H9 (cell line): ENCODE measurements around the gene GTF3C1. TPM values are rescaled to one million over a fixed set of nuclear protein-coding genes. Genes with fewer than 3 reads are reported as not detected.

Source experiments
- DNase-seq: peaks from one replicate; pipeline ENCODE4 v3.0.0-alpha.2; 2017
- H2AFZ ChIP-seq: one replicate; pipeline ENCODE4 v1.6.1; 2013; ENCODE audit warnings: mild to moderate bottlenecking, low read length, control low read depth, moderate library complexity
- H2AK5ac ChIP-seq: 2 replicates; pipeline ENCODE4 v1.6.1; 2013; ENCODE audit warnings: low read length, control low read depth, mixed read lengths; ENCODE audit not compliant: insufficient read length
- H2BK120ac ChIP-seq: one replicate; pipeline ENCODE4 v1.6.1; 2013; ENCODE audit warnings: low read depth, mild to moderate bottlenecking, low read length, control low read depth, inconsistent platforms; ENCODE audit not compliant: poor library complexity, severe bottlenecking
- H2BK12ac ChIP-seq: 2 replicates; pipeline ENCODE4 v1.6.1; 2013; ENCODE audit warnings: low read length, control low read depth, mixed read lengths, low read depth; ENCODE audit not compliant: insufficient read length
- H2BK15ac ChIP-seq: 2 replicates; pipeline ENCODE4 v1.6.1; 2013; ENCODE audit warnings: low read depth, low read length, control low read depth
- H2BK20ac ChIP-seq: one replicate; pipeline ENCODE4 v1.6.1; 2013; ENCODE audit warnings: low read depth, mild to moderate bottlenecking, low read length, control low read depth, inconsistent platforms; ENCODE audit not compliant: poor library complexity, severe bottlenecking
- H2BK5ac ChIP-seq: 2 replicates; pipeline ENCODE4 v1.6.1; 2013; ENCODE audit warnings: low read length, control low read depth, mixed read lengths; ENCODE audit not compliant: insufficient read length
- H3K14ac ChIP-seq: 2 replicates; pipeline ENCODE4 v1.6.1; 2013; ENCODE audit warnings: low read length, control low read depth; ENCODE audit not compliant: insufficient read depth
- H3K18ac ChIP-seq: 2 replicates; pipeline ENCODE4 v1.6.1; 2013; ENCODE audit warnings: low read depth, mild to moderate bottlenecking, mixed read lengths, low read length, control low read depth; ENCODE audit not compliant: insufficient read length
- H3K23ac ChIP-seq: 2 replicates; pipeline ENCODE4 v1.6.1; 2013; ENCODE audit warnings: low read length, control low read depth, mixed read lengths, low read depth; ENCODE audit not compliant: insufficient read length
- H3K23me2 ChIP-seq: 2 replicates; pipeline ENCODE4 v1.6.1; 2013; ENCODE audit warnings: low read depth, mild to moderate bottlenecking, mixed read lengths, low read length, control low read depth; ENCODE audit not compliant: insufficient read length, poor library complexity, severe bottlenecking
- H3K27ac ChIP-seq: 2 replicates; pipeline ENCODE4 v1.5.1; 2013; ENCODE audit warnings: low read length, control low read depth, mixed read lengths, low read depth; ENCODE audit not compliant: insufficient read length
- H3K27me3 ChIP-seq: 2 replicates; pipeline ENCODE4 v1.6.1; 2013; ENCODE audit warnings: low read length, control low read depth, inconsistent platforms; ENCODE audit not compliant: insufficient read depth
- H3K4ac ChIP-seq: 2 replicates; pipeline ENCODE4 v1.6.1; 2013; ENCODE audit warnings: low read depth, mild to moderate bottlenecking, control low read depth, inconsistent platforms, low read length, moderate library complexity
- H3K4me1 ChIP-seq: 2 replicates; pipeline ENCODE4 v1.6.1; 2013; ENCODE audit warnings: low read length, control low read depth, inconsistent platforms; ENCODE audit not compliant: insufficient read depth
- H3K4me2 ChIP-seq: 2 replicates; pipeline ENCODE4 v1.6.1; 2013; ENCODE audit warnings: low read length, control low read depth, mixed read lengths; ENCODE audit not compliant: insufficient read length, insufficient read depth
- H3K56ac ChIP-seq: 2 replicates; pipeline ENCODE4 v1.6.1; 2013; ENCODE audit warnings: low read depth, mild to moderate bottlenecking, mixed read lengths, low read length, control low read depth; ENCODE audit not compliant: insufficient read length
- H3K79me1 ChIP-seq: 2 replicates; pipeline ENCODE4 v1.6.1; 2013; ENCODE audit warnings: low read depth, mild to moderate bottlenecking, moderate library complexity, low read length, control low read depth, inconsistent platforms; ENCODE audit not compliant: insufficient read depth, poor library complexity, severe bottlenecking
- H3K79me2 ChIP-seq: 2 replicates; pipeline ENCODE4 v1.6.1; 2013; ENCODE audit warnings: low read length, control low read depth, inconsistent platforms; ENCODE audit not compliant: insufficient read depth
- H3K9ac ChIP-seq: 2 replicates; pipeline ENCODE4 v1.6.1; 2013; ENCODE audit warnings: low read length, control low read depth, mixed read lengths; ENCODE audit not compliant: insufficient read length; ENCODE audit errors: extremely low read depth
- H3K9me3 ChIP-seq: one replicate; pipeline ENCODE4 v1.6.1; 2013; ENCODE audit warnings: low read depth, low read length, inconsistent platforms; ENCODE audit not compliant: control insufficient read depth
- H3T11ph ChIP-seq: one replicate; pipeline ENCODE4 v1.6.1; 2013; ENCODE audit warnings: mild to moderate bottlenecking, low read length, control low read depth, inconsistent platforms
- H4K20me1 ChIP-seq: one replicate; pipeline ENCODE4 v1.6.1; 2013; ENCODE audit not compliant: control insufficient read depth, insufficient read length, insufficient read depth
- H4K5ac ChIP-seq: 2 replicates; pipeline ENCODE4 v1.6.1; 2013; ENCODE audit warnings: low read depth, mild to moderate bottlenecking, mixed read lengths, low read length, control low read depth; ENCODE audit not compliant: insufficient read length
- H4K8ac ChIP-seq: replicated peaks from 2 replicates; pipeline ENCODE4 v1.6.1; 2013; ENCODE audit warnings: low read length, control low read depth, mixed read lengths, low read depth; ENCODE audit not compliant: insufficient read length
- H4K91ac ChIP-seq: 2 replicates; pipeline ENCODE4 v1.6.1; 2013; ENCODE audit warnings: low read depth, mild to moderate bottlenecking, moderate library complexity, mixed read lengths, low read length, control low read depth; ENCODE audit not compliant: insufficient read length
- H3K27ac Mint-ChIP-seq, 3 experiments: 2 replicates in 2 of 3; 3 replicates in 1 of 3; pipeline ENCODE4 v1.8.0; 2020 to 2021; ENCODE audit warnings: mixed read lengths in 3 of 3, mild to moderate bottlenecking in 1 of 3, moderate library complexity in 1 of 3
- H3K27me3 Mint-ChIP-seq: 2 replicates; pipeline ENCODE4 v1.8.0; 2021; ENCODE audit warnings: low read depth, mild to moderate bottlenecking, moderate library complexity, mixed read lengths
- H3K36me3 Mint-ChIP-seq, 3 experiments: 2 replicates in 2 of 3; 3 replicates in 1 of 3; pipeline ENCODE4 v1.8.0; 2020 to 2021; ENCODE audit warnings: low read depth in 3 of 3, mixed read lengths in 3 of 3; ENCODE audit not compliant: insufficient read depth in 1 of 3
- H3K4me1 Mint-ChIP-seq, 2 experiments: 2 replicates each; pipeline ENCODE4 v1.8.0; 2020; ENCODE audit warnings: mixed read lengths in 2 of 2
- H3K4me3 Mint-ChIP-seq, 2 experiments: 2 replicates in 1 of 2; 3 replicates in 1 of 2; pipeline ENCODE4 v1.8.0; 2020 to 2021; ENCODE audit warnings: mild to moderate bottlenecking in 2 of 2, mixed read lengths in 2 of 2, moderate library complexity in 1 of 2
- H3K9me3 Mint-ChIP-seq, 2 experiments: 2 replicates in 1 of 2; 3 replicates in 1 of 2; pipeline ENCODE4 v1.8.0; 2020; ENCODE audit warnings: mild to moderate bottlenecking in 2 of 2, mixed read lengths in 2 of 2, moderate library complexity in 1 of 2
- WGBS: extraction: QIAGEN DNeasy Blood & Tissue Kit; methylation state at CpG from one replicate; pipeline ENCODE4 v1.1.7; 2013; ENCODE audit warnings: missing lambda C conversion rate, low lambda C conversion rate, mixed read lengths; ENCODE audit not compliant: insufficient read length; ENCODE audit errors: extremely low coverage; 5-methylcytosine and 5-hydroxymethylcytosine counted together
- total RNA-seq: library from RNA; stranded (reverse); gene quantifications from 2 replicates; pipeline ENCODE4 v1.2.1, GENCODE V29; 2021
- TF ChIP-seq, protein P1 (sequence below): fragments of 200-600 bp; sonication (generic); conservative IDR thresholded peaks from 3 replicates; pipeline ENCODE4 v1.8.0; 2021; ENCODE audit warnings: antibody characterized with exemption, mild to moderate bottlenecking

Gene GTF3C1
- total RNA-seq, 1 experiment from 2014 or later = 113 TPM

- Histone ChIP-seq H2AK5ac (no peak overlapping the region), H4K20me1 (no peaks in the 10 kb centered on the region), H2BK5ac (no peak overlapping the region), H3K27ac (no peak overlapping the region), H3K4me1 (no peaks in the 10 kb centered on the region), H3K23ac (no peak overlapping the region), H2BK15ac (no peak overlapping the region), H3K4me2 (no peak overlapping the region), H4K91ac (no peak overlapping the region), H3K27me3 (no peaks in the 10 kb centered on the region), H3K79me2 (no peaks in the 10 kb centered on the region), H4K5ac (no peak overlapping the region), H2BK20ac (no peak overlapping the region), H3K79me1 (no peaks in the 10 kb centered on the region), H2BK120ac (no peak overlapping the region), H4K8ac (no peak overlapping the region), H3K23me2 (no peaks in the 10 kb centered on the region), H3K4ac (no peak overlapping the region), H2BK12ac (no peak overlapping the region), H3T11ph (no peak overlapping the region), H3K9ac (no peak overlapping the region), H3K14ac (no peak overlapping the region), H3K9me3 (peaks cover 15% of the 10 kb centered on the region), H3K18ac (no peak overlapping the region), H2AFZ (no peak overlapping the region), H3K56ac (no peak overlapping the region)
- Mint-ChIP-seq H3K27me3 (peaks cover 4% of the 10 kb centered on the region; the same call in 1 of the 2 replicates), H3K4me3 (no peak overlapping the region), H3K4me1 (peaks cover 2 to 3% of the 10 kb centered on the region in 2 experiments; a peak in 2 of 4 replicates), H3K36me3 (peaks cover 12 to 16% (median 13%) of the 10 kb centered on the region in 3 experiments), H3K27ac (no peak overlapping the region), H3K9me3 (peaks cover 16 to 22% of the 10 kb centered on the region in 2 experiments)
- no peak for DNase-seq
- TF ChIP-seq, protein P1, sequence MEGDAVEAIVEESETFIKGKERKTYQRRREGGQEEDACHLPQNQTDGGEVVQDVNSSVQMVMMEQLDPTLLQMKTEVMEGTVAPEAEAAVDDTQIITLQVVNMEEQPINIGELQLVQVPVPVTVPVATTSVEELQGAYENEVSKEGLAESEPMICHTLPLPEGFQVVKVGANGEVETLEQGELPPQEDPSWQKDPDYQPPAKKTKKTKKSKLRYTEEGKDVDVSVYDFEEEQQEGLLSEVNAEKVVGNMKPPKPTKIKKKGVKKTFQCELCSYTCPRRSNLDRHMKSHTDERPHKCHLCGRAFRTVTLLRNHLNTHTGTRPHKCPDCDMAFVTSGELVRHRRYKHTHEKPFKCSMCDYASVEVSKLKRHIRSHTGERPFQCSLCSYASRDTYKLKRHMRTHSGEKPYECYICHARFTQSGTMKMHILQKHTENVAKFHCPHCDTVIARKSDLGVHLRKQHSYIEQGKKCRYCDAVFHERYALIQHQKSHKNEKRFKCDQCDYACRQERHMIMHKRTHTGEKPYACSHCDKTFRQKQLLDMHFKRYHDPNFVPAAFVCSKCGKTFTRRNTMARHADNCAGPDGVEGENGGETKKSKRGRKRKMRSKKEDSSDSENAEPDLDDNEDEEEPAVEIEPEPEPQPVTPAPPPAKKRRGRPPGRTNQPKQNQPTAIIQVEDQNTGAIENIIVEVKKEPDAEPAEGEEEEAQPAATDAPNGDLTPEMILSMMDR = no peak
- no CpG with 5 or more reads among the region's 5 CpGs for WGBS
These were observed 102.4 kb downstream of the GTF3C1 start for GRCh38 chr16:27447301-27447700.
